NCI-H2081 treated with DMSO at 0.1 percent for 48 hours (cell line): Measurements from ENCODE around the gene POLE.

Experiments used
- DNase-seq: peaks from one replicate; lab custom pipeline; 2025; lab: John Stamatoyannopoulos, UW

The POLE gene

GRCh38 chr12:132631666-132632065, 55.5 kb downstream of the POLE start:
- DNase-seq = no peak

- DNase-seq = no peak
Measured at GRCh38 chr12:132630672-132631071, 56.5 kb downstream of the POLE start.

GRCh38 chr12:132629330-132629729, 57.8 kb downstream of the POLE start:
- no peak for DNase-seq

GRCh38 chr12:132625731-132626430, 61.3 kb downstream of the POLE start:
- DNase-seq = no peak

- no peak for DNase-seq
Measured at GRCh38 chr12:132624910-132625630, 62.1 kb downstream of the POLE start.

GRCh38 chr12:132624186-132624855, 62.8 kb downstream of the POLE start:
- no peak for DNase-seq

GRCh38 chr12:132623072-132623869, 63.9 kb downstream of the POLE start:
- DNase-seq = no peak

GRCh38 chr12:132622437-132623071, 64.6 kb downstream of the POLE start:
- DNase-seq = no peak

- no peak for DNase-seq
Measured at GRCh38 chr12:132621657-132622435, 65.3 kb downstream of the POLE start.

GRCh38 chr12:132620899-132621656, 66.1 kb downstream of the POLE start:
- DNase-seq = no peak

- no peak for DNase-seq
Measured at GRCh38 chr12:132620113-132620898, 66.8 kb downstream of the POLE start.

GRCh38 chr12:132619386-132620112, 67.6 kb downstream of the POLE start:
- no peak for DNase-seq

GRCh38 chr12:132619071-132619385, 68.1 kb downstream of the POLE start:
- no peak for DNase-seq

GRCh38 chr12:132618683-132619043, 68.5 kb downstream of the POLE start, which contains the start of gene P2RX2:
P2RX2 (plus strand) TSS chr12:132618776; CDS start chr12:132618817, 41 bp downstream.
- DNase-seq = no peak

- DNase-seq = no peak
Measured at GRCh38 chr12:132617822-132618682, 69.1 kb downstream of the POLE start.

GRCh38 chr12:132617135-132617701, 69.9 kb downstream of the POLE start:
- DNase-seq = no peak

GRCh38 chr12:132615579-132616038, 71.5 kb downstream of the POLE start:
- DNase-seq = no peak
